ENCODE results near the gene ZNF783.
"Not testable (repeated sequence)": the region's sequence is repeated elsewhere in the genome, so short reads cannot be mapped to it uniquely, and the experiment has no call there.

ZNF783 gene

GRCh38 chr7:149261829-149262617 is at the start of gene ZNF783:
Gene ZNF783 (plus strand): TSS chr7:149262196. CDS start chr7:149262334, 138 bp downstream.
- peak; percentile 93 for DNase-seq (ENCODE audit: low spot score)

GRCh38 chr7:149214020-149214720 is 47.8 kb upstream of the ZNF783 start:
- DNase-seq (ENCODE audit: low spot score), result no peak

GRCh38 chr7:149216402-149216801 is 45.6 kb upstream of the ZNF783 start:
- DNase-seq (ENCODE audit: low spot score), result no peak

- DNase-seq (ENCODE audit: low spot score), result no peak
Observed at GRCh38 chr7:149217570-149217969, 44.4 kb upstream of the ZNF783 start.

- no peak for DNase-seq (ENCODE audit: low spot score)
Observed at GRCh38 chr7:149218469-149219420, 43.3 kb upstream of the ZNF783 start.

- DNase-seq (ENCODE audit: low spot score), result peak; percentile 80
Observed at GRCh38 chr7:149220534-149220933, 41.5 kb upstream of the ZNF783 start.

- DNase-seq (ENCODE audit: low spot score), result no peak
Observed at GRCh38 chr7:149223176-149223575, 38.8 kb upstream of the ZNF783 start.

GRCh38 chr7:149223761-149224160 is 38.2 kb upstream of the ZNF783 start:
- DNase-seq (ENCODE audit: low spot score), result no peak

GRCh38 chr7:149224352-149224751 is 37.6 kb upstream of the ZNF783 start:
- DNase-seq (ENCODE audit: low spot score), result no peak

GRCh38 chr7:149225106-149225505 is 36.9 kb upstream of the ZNF783 start:
- no peak for DNase-seq (ENCODE audit: low spot score)

- DNase-seq (ENCODE audit: low spot score), result no peak
Observed at GRCh38 chr7:149225656-149226055, 36.3 kb upstream of the ZNF783 start.

GRCh38 chr7:149226366-149226765 is 35.6 kb upstream of the ZNF783 start:
- DNase-seq (ENCODE audit: low spot score), result not testable (repeated sequence)

GRCh38 chr7:149226840-149227494 is 35.0 kb upstream of the ZNF783 start:
- DNase-seq (ENCODE audit: low spot score), result no peak

- DNase-seq (ENCODE audit: low spot score), result no peak
Observed at GRCh38 chr7:149228831-149229471, 33.0 kb upstream of the ZNF783 start.

GRCh38 chr7:149229526-149229925 is 32.5 kb upstream of the ZNF783 start:
- no peak for DNase-seq (ENCODE audit: low spot score)

GRCh38 chr7:149232362-149232761 is 29.6 kb upstream of the ZNF783 start:
- no peak for DNase-seq (ENCODE audit: low spot score)

- peak; percentile 80 for DNase-seq (ENCODE audit: low spot score)
Observed at GRCh38 chr7:149233655-149234204, 28.3 kb upstream of the ZNF783 start.

- no peak for DNase-seq (ENCODE audit: low spot score)
Observed at GRCh38 chr7:149237502-149237901, 24.5 kb upstream of the ZNF783 start.

GRCh38 chr7:149238051-149238450 is 23.9 kb upstream of the ZNF783 start:
- no peak for DNase-seq (ENCODE audit: low spot score)

GRCh38 chr7:149239345-149240143 is 22.5 kb upstream of the ZNF783 start, which contains the start of gene ZNF212:
Gene ZNF212 (plus strand): TSS chr7:149239651. CDS start chr7:149239779, 128 bp downstream.
- DNase-seq (ENCODE audit: low spot score), result peak; percentile 98

Measured in AG08395 (cell line).